Measurements from ENCODE around the gene MC2R.

DNA sequence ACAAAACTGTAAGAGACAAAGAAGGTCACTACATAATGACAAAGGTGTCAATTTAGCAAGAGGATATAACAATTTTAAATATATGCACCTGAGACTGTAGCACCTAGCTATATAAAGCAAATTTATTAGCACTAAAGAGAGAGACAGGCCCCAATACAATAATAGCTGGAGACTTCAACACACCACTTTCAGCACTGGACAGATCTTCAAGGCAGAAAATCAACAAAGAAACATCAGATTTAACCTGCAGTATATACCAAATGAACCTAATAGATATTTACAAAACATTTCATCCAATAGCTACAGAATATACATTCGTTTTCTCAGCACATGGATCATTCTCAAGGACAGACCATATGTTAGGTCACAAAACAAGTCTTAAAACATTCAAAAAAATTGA is 14.7 kb downstream of the MC2R start:
- TF ChIP-seq, protein P1, sequence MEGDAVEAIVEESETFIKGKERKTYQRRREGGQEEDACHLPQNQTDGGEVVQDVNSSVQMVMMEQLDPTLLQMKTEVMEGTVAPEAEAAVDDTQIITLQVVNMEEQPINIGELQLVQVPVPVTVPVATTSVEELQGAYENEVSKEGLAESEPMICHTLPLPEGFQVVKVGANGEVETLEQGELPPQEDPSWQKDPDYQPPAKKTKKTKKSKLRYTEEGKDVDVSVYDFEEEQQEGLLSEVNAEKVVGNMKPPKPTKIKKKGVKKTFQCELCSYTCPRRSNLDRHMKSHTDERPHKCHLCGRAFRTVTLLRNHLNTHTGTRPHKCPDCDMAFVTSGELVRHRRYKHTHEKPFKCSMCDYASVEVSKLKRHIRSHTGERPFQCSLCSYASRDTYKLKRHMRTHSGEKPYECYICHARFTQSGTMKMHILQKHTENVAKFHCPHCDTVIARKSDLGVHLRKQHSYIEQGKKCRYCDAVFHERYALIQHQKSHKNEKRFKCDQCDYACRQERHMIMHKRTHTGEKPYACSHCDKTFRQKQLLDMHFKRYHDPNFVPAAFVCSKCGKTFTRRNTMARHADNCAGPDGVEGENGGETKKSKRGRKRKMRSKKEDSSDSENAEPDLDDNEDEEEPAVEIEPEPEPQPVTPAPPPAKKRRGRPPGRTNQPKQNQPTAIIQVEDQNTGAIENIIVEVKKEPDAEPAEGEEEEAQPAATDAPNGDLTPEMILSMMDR (IDR thresholded peaks at IDR 0.05) = no peak
- TF ChIP-seq EZH2phosphoT487 (IDR thresholded peaks at IDR 0.05) = no peak
- no peak for TF ChIP-seq EZH2 (IDR thresholded peaks at IDR 0.05)

All from neural progenitor cell (in vitro differentiated cells).